ENCODE measurements around the gene EPHA2. TPM values are rescaled to one million over a fixed set of nuclear protein-coding genes. Genes with fewer than 3 reads are reported as not detected.

Gene EPHA2
- total RNA-seq, 2 donors from 2014 or later, result 19.5 to 26.7 TPM

DNA sequence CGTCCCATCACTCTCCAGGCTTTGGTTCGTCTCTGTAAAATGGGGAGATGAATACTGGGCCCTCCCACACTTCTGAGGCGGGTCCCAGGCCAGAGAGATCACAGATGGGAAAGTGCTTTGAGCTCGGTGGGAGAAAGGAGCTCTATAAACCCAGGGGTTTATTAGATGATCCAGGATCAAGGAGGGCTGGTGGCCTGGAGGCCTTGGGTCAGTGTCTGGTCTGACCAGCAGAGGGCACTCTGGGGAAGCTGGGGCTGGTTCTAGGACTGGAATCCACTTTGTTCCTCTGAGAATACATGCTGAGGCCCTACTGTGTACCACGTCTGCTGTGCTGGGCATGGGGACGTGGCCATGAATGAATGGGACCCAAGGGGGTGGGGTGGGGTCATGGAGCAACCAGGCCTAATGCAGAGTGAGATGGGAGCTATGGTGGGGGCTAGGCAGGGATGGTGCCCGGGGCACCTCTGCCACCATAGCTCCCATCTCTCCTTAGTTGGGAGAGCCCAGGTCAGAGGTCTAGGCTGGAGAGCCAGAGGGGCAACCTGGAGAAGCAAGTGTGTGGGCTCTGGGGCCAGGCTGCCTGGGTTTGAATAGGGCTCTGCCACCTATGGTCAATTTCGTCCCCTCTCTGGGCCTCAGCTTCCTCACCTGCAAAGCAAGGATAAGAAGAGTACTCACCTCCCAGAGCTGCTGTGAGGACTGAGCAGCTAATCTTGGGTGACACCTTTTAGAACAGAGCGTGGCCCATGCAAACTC, 73.4 kb downstream of the EPHA2 start:
- Histone ChIP-seq H3K9me3 (no peaks in the 10 kb centered on the region), H3K4me3 (no peak overlapping the region), H3K27me3 (no peaks in the 10 kb centered on the region), H3K27ac (no peak overlapping the region), H3K36me3 (replicated peaks in 1 of 2; ENCODE audit: insufficient read depth in 1 of 2, low read depth in 2 of 2) (no peaks in the 10 kb centered on the region), H3K4me1 (peaks cover 9% of the 10 kb centered on the region)
- peak; percentile 69 to 80 (median 74) for DNase-seq
- 59 to 63% methylated on average over 8 to 9 of the region's 9 CpGs for WGBS, 2 donors
- peak; percentile 65 for ATAC-seq
- intact Hi-C loops (cut with DNase I), result no loop called here
- no peak for TF ChIP-seq POLR2A (IDR thresholded peaks at IDR 0.05)
- TF ChIP-seq, protein P1, sequence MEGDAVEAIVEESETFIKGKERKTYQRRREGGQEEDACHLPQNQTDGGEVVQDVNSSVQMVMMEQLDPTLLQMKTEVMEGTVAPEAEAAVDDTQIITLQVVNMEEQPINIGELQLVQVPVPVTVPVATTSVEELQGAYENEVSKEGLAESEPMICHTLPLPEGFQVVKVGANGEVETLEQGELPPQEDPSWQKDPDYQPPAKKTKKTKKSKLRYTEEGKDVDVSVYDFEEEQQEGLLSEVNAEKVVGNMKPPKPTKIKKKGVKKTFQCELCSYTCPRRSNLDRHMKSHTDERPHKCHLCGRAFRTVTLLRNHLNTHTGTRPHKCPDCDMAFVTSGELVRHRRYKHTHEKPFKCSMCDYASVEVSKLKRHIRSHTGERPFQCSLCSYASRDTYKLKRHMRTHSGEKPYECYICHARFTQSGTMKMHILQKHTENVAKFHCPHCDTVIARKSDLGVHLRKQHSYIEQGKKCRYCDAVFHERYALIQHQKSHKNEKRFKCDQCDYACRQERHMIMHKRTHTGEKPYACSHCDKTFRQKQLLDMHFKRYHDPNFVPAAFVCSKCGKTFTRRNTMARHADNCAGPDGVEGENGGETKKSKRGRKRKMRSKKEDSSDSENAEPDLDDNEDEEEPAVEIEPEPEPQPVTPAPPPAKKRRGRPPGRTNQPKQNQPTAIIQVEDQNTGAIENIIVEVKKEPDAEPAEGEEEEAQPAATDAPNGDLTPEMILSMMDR (IDR thresholded peaks at IDR 0.05), result peak; percentile 76 to 94 (median 81)

DNA sequence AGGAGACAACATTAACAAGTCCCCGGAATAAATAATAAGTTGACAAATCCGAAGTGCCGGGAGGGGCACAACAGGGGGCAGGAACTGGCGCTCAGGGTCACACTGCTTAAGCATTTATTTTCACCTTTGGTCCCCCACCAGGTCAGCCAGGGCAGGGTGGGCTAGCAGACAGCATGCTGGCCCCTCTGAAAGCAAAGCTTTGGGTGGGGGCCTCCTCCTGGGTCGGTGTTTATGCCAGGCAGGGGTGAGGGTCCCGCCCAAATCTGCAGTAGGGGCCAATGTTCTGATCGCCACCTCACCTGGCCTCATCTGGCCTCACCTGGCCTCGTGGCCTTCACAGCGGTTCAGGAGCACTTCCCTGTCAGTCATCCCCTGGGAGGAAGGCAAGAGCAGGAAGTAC, 74.2 kb downstream of the EPHA2 start:
- intact Hi-C loops (cut with DNase I), result no loop called here
- Histone ChIP-seq H3K36me3 (replicated peaks in 1 of 2; ENCODE audit: insufficient read depth in 1 of 2, low read depth in 2 of 2) (no peaks in the 10 kb centered on the region), H3K9me3 (no peaks in the 10 kb centered on the region), H3K4me1 (peaks cover 9% of the 10 kb centered on the region), H3K27ac (no peak overlapping the region), H3K27me3 (no peaks in the 10 kb centered on the region), H3K4me3 (no peak overlapping the region)
- DNase-seq, result no peak
- TF ChIP-seq, protein P1 (IDR thresholded peaks at IDR 0.05), result no peak
- TF ChIP-seq POLR2A (IDR thresholded peaks at IDR 0.05), result no peak
- no peak for ATAC-seq
- 62 to 65% methylated on average over 9 of the region's 9 CpGs for WGBS, 2 donors

DNA sequence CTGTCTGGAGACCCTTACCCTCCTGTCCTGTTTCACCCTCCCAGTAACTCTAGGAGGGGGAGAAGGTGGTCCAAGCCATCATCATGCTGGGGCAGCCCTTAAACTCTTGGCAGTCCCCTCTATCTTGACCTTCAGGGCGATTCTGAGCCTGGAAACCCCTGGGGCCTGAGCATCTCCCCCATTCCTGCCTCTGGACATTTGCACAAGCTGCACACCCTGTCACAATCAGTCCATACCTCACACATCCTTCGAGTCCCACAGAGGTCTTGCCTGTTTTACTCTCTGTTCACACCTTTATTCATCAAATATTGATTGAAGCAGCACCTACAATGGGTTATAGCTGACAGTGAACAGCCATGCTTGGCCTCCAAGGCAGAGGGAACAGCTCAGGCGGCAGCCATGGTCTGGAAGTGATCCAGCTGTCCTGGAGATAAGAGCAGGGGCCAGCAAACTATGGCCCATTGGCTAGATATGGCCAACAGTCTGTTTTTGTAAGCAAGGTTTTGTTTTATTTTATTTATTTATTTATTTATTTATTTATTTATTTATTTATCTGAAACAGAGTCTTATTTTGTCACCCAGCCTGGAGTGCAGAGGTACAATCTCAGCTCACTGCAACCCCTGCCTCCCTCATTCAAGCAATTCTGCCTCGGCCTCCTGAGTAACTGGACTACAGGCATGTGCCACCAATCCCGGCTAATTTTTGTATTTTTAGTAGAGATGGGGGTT, 75.3 kb downstream of the EPHA2 start:
- intact Hi-C loops (cut with DNase I), result no loop called here
- 62% methylated on average over 5 of the region's 5 CpGs for WGBS, 2 donors
- DNase-seq, result peak; percentile 60 to 80 (median 67)
- H3K4me3 ChIP-seq, result no peak overlapping the region
- TF ChIP-seq, protein P1 (IDR thresholded peaks at IDR 0.05), result no peak
- no peak for TF ChIP-seq POLR2A (IDR thresholded peaks at IDR 0.05)
- H3K9me3 ChIP-seq, result no peaks in the 10 kb centered on the region
- H3K27me3 ChIP-seq, result no peaks in the 10 kb centered on the region
- no peaks in the 10 kb centered on the region for H3K36me3 ChIP-seq (replicated peaks in 1 of 2; ENCODE audit: insufficient read depth in 1 of 2, low read depth in 2 of 2)
- peaks cover 9% of the 10 kb centered on the region for H3K4me1 ChIP-seq
- no peak overlapping the region for H3K27ac ChIP-seq
- no peak for ATAC-seq

DNA sequence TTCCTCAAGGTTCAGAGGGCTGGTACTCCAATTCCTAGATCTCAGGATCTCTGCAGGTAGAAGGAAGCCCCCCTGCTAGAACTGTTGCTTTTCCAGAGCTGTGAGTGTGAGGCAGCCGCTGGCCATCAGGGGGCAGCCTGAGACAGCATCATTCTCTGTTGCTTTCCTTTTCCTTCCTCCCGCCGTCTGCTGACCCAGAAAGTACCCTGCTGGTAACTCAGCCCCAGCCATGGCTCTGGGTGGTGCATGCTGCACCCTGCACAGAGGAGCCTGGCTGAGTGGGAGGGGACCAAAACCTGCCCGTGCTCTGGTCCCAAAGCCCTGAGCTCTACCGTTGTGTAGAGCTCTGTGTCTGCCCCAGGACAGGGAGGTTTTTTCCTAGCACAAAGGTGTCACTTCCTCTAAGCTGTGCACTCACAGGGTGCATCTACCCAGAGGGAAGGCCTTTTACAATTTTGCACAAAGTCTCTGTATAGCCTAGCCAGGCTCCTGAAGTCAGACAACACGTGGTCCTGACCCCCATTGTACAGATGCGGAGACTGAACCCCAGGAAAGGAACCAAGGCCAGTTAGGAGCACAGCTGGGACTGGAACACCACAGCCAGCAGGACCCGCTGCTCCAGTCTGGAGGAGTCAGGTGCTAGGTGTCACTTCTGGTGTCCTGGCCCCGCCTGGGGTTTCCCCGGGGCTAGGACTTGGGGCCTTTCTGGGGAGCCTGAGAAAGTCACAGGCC, 76.8 kb downstream of the EPHA2 start:
- Histone ChIP-seq H3K27me3 (no peaks in the 10 kb centered on the region), H3K27ac (peak overlapping the region in 2 of 4 donors; percentile 12 to 35), H3K4me3 (no peak overlapping the region), H3K36me3 (replicated peaks in 1 of 2; ENCODE audit: insufficient read depth in 1 of 2, low read depth in 2 of 2) (no peaks in the 10 kb centered on the region), H3K4me1 (peaks cover 12% of the 10 kb centered on the region), H3K9me3 (no peaks in the 10 kb centered on the region)
- no peak for TF ChIP-seq POLR2A (IDR thresholded peaks at IDR 0.05)
- TF ChIP-seq, protein P1 (IDR thresholded peaks at IDR 0.05), result peak; percentile 70 to 97 (median 94)
- intact Hi-C loops (cut with DNase I), result loop anchor here (2.0 to 10.0 kb wide), 2 partner anchors 106 to 276 kb away; partner anchors contain the start of gene FBXO42
- ATAC-seq, result peak; percentile 85
- WGBS, 2 donors, result 0 to 39% methylated on average over 1 to 10 of the region's 10 CpGs
- peak; percentile 86 to 90 (median 86) for DNase-seq

All from body of pancreas (tissue), 4 donors.